Nasal cavity respiratory epithelium epithelial cell of viscerocranial mucosa (primary cell): Measurements from ENCODE around the gene KPNA1. TPM values are rescaled to one million over a fixed set of nuclear protein-coding genes. Genes with fewer than 3 reads are reported as not detected.

Experiments used
- total RNA-seq: library from RNA; depleted of rRNA; stranded (reverse); fragments of >200 nt; gene quantifications from 2 replicates; pipeline ENCODE4 v1.2.3, GENCODE V29; 2014

Gene KPNA1
- total RNA-seq, result 33.2 and 66.7 TPM in 2 replicates

GRCh38 chr3:122514123-122515019, at the start of gene KPNA1:
Gene KPNA1, minus strand, starts transcription at chr3:122514939. Its CDS starts 18,374 bp downstream, at chr3:122496565.

GRCh38 chr3:122564155-122564912, 49.6 kb upstream of the KPNA1 start, which contains the start of the genes DTX3L and PARP9:
Gene DTX3L, plus strand, starts transcription at chr3:122564338. Its CDS starts 89 bp downstream, at chr3:122564427.
Gene PARP9, minus strand, starts transcription at chr3:122564300. Its CDS starts 4,680 bp downstream, at chr3:122559620.

GRCh38 chr3:122415762-122416654, 98.7 kb downstream of the KPNA1 start, which contains the start of gene WDR5B:
Gene WDR5B, minus strand, starts transcription at chr3:122416062. Its CDS starts 534 bp downstream, at chr3:122415528.

GRCh38 chr3:122383771-122384697, 130.7 kb downstream of the KPNA1 start, which contains the start of gene FAM162A:
Gene FAM162A, plus strand, starts transcription at chr3:122384182. Its CDS starts 84 bp downstream, at chr3:122384266.

GRCh38 chr3:122382888-122383666, 131.7 kb downstream of the KPNA1 start, which contains the start of gene MIX23:
Gene MIX23, minus strand, starts transcription at chr3:122383231. Its CDS starts 7 bp downstream, at chr3:122383224.

Other genes with a start within 250 kb of the KPNA1 start
- gene CSTA, start 189.7 kb downstream of the KPNA1 start, total RNA-seq, result 114 and 450 TPM in 2 replicates
- 32.5 and 33.2 TPM in 2 replicates for gene MIX23, start 131.7 kb downstream of the KPNA1 start, total RNA-seq
- gene FAM162A, start 130.8 kb downstream of the KPNA1 start, total RNA-seq, result 12.3 and 32.4 TPM in 2 replicates
- gene WDR5B, start 98.9 kb downstream of the KPNA1 start, total RNA-seq, result 4.8 and 5.8 TPM in 2 replicates
- gene PARP9, start 49.4 kb upstream of the KPNA1 start, total RNA-seq, result 6.5 and 24.8 TPM in 2 replicates
- 8.2 and 36.9 TPM in 2 replicates for gene DTX3L, start 49.4 kb upstream of the KPNA1 start, total RNA-seq
- gene PARP15, start 62.7 kb upstream of the KPNA1 start, total RNA-seq, result under 0.01 and 0.21 TPM in 2 replicates
- gene PARP14, start 165.9 kb upstream of the KPNA1 start, total RNA-seq, result 17.8 and 67.0 TPM in 2 replicates